ENCODE results near the gene ZC3HAV1L.
A peak's percentile ranks its signal among the peaks of the same experiment; 100 is the strongest.
"Not testable (repeated sequence)": the region's sequence is repeated elsewhere in the genome, so short reads cannot be mapped to it uniquely, and the experiment has no call there.

Gene ZC3HAV1L, protein sequence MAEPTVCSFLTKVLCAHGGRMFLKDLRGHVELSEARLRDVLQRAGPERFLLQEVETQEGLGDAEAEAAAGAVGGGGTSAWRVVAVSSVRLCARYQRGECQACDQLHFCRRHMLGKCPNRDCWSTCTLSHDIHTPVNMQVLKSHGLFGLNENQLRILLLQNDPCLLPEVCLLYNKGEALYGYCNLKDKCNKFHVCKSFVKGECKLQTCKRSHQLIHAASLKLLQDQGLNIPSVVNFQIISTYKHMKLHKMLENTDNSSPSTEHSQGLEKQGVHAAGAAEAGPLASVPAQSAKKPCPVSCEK

DNA sequence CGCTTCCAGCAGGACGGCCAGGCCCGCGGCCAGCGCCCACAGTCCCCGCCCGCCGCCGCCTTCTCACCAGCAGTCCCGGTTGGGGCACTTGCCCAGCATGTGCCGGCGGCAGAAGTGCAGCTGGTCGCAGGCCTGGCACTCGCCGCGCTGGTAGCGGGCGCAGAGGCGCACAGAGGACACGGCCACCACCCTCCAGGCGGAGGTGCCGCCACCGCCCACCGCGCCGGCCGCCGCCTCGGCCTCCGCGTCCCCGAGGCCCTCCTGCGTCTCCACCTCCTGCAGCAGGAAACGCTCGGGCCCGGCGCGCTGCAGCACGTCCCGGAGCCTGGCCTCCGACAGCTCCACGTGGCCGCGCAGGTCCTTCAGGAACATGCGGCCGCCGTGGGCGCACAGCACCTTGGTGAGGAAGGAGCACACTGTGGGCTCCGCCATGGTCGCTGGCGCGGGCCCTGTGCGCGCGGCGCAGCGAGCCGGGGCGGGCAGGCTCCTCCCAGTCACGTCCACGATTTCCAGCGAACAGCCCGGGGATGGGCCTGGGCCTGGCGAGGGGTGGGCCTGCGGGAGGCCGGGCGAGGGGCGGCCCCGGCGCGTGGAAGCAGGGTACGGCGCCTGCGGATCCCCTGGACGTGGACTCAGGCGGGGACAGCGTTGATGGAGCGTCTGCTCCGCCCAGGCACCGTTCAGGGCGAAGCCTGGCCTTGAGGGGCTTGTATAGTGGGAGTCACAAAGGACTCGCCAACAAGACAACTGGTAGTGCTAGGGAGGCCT lies at the start of gene ZC3HAV1L:
Gene ZC3HAV1L, minus strand, starts transcription at position 457 of the 768 bp plus-strand sequence. Its CDS starts 25 bp downstream, at position 432.
- no peak for DNase-seq (ENCODE audit: low read depth in 2 of 2)

DNA sequence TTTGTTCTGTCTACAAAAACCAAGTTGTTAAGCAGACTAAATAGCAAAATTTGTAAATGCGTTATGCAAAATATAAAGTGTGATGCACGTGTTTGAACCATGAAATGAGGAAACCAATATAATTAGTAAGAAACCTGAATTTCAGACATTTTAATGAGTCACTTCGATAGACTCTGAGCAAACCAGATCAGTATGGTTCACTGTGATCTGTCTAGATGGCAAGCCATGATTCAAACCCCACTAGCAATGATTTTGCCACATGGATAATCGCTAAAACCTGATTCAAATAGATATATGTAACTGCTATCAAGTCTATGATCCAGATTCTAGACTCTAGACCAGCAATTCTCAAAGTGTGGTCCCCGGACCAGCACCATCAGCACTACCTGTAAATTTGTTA lies 48.9 kb upstream of the ZC3HAV1L start:
- DNase-seq (ENCODE audit: low read depth in 2 of 2): no peak

GRCh38 chr7:139081584-139081983 lies 45.7 kb upstream of the ZC3HAV1L start:
- DNase-seq (ENCODE audit: low read depth in 2 of 2): no peak

GRCh38 chr7:139080905-139081304 lies 45.1 kb upstream of the ZC3HAV1L start:
- no peak for DNase-seq (ENCODE audit: low read depth in 2 of 2)

- no peak for DNase-seq (ENCODE audit: low read depth in 2 of 2)
Observed at GRCh38 chr7:139079861-139080260, 44.0 kb upstream of the ZC3HAV1L start.

DNA sequence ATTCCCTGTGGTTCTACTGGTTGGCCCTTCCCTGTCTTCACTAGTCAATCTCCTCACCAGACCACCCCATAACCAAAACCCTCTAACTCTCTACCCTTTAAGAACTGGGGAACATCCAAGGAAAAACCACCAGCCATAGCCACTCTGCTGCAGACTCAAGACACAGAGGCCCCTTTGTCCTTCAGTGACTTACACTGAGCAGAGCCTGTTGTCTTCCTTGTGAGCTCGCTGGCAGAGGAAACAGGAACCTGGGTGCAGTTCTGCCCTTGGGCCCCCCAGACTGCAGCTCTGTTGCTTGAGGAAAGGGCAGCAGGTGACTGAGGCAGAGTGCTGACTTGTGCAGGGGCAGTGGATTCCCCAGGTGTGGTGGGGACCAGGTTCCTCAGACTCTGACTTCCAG lies 43.1 kb upstream of the ZC3HAV1L start:
- no peak for DNase-seq (ENCODE audit: low read depth in 2 of 2)

GRCh38 chr7:139078399-139078798 lies 42.6 kb upstream of the ZC3HAV1L start:
- no peak for DNase-seq (ENCODE audit: low read depth in 2 of 2)

DNA sequence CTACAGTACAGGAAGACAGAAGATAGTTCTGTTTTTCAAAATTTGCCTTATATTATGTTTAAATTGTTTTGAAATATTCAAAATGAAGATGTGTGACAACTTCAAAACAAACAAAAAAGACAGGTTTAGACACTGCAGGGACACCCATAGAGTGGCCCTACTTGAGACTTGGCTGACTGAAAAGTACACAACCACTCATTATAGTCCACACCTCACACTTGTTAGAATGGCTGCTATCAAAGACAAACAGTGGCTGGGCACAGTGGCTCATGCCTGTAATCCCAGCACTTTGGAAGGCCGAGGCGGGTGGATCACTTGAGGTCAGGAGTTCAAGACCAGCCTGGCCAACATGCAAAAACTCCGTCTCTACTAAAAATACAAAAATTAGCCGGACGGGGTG lies 41.9 kb upstream of the ZC3HAV1L start:
- DNase-seq (ENCODE audit: low read depth in 2 of 2): not testable (repeated sequence)

DNA sequence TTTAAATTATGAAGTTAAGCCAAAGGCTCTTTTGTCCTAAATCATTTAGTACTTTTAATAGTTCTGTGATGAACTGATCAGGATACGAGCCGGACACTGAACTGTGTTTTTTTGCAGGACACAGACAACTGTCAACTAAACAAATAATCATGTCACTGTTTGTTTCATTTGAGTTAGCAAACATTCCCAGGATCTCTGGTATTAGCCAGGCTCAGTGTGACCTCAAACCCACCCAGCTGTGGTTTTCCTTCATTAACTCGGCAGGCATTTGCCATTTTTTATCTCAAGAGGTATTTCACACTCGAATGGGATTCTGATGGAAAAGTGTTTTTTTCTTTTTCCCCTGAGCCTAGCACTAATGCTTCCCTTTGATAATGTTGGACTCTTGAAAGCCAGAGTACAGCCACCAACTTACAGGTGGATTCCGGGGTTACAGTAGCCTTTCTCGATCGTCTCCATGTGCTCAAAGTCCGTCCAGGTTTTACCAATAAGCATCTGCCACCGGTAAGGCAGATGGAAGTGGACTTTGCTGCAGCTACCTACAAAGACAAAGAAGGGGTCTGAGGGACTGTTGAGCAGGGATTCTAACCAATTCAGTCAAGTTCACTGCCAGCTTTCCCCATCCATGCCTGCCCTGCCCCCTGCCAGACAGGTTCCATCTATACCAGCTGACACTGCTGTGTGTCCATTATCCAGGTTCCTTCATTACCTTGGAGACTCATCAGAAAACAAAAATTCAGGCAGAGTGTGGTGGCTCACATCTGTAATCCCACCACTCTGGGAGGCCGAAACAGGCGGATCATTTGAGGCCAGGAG lies 40.2 kb upstream of the ZC3HAV1L start:
- DNase-seq (ENCODE audit: low read depth in 2 of 2): no peak

- DNase-seq (ENCODE audit: low read depth in 2 of 2): peak; percentile 40 to 48
Observed at GRCh38 chr7:139075031-139075652, 39.3 kb upstream of the ZC3HAV1L start.

DNA sequence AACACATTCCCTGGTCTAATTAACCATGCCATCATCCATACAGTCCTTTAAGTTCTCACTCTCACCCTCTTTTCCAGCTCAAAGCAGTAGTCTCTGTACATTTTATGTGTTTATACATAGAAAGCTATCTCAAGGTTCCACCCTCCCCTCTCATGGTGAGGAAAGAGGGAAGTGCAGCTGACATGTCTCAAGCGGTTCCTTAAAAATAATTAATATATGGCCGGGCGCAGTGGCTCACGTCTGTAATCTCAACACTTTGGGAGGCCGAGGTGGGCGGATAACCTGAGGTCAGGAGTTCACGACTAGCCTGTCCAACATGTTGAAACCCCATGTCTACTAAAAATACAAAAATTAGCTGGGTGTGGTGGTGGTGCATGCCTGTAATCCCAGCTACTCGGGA lies 37.0 kb upstream of the ZC3HAV1L start:
- no peak for DNase-seq (ENCODE audit: low read depth in 2 of 2)

GRCh38 chr7:139071680-139072079 lies 35.8 kb upstream of the ZC3HAV1L start:
- DNase-seq (ENCODE audit: low read depth in 2 of 2): no peak

- no peak for DNase-seq (ENCODE audit: low read depth in 2 of 2)
Observed at GRCh38 chr7:139068544-139069399, 32.9 kb upstream of the ZC3HAV1L start.

DNA sequence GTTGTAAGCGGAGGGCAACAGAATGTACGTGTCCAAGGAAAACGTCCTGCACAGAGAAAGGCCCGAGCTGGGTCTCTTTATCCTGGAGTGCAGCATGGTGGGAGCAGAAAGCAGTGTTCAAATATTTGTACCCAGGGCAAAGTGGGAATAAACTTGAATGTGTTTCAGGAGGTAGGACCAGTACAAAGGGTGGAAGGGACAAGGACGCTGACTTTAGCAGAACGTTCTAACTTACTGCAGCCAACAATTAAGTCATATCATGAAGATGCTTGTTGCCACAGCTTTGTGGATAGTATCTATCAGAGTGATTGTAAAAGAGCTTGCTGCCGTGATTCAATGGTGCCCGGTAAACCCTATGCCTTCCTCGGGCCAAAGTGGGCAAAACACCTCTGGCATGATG lies 30.5 kb upstream of the ZC3HAV1L start:
- no peak for DNase-seq (ENCODE audit: low read depth in 2 of 2)

DNA sequence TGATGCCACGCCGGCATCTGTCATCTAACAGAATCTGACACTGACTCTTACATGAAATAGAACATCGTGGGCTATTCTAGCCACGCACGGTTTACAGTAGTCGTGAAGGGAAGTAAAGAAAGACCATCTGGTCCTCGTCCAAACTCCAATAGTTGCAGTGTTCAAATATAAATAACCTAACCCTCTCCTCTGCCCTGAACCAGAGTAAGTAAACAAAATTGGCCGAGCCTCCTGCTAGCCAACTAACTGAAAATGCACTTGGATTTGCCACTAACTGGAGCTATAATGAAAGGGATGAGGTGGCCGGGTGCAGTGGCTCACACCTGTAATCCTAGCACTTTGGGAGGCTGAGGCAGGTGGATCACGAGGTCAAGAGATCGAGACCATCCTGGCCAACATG lies 29.5 kb upstream of the ZC3HAV1L start:
- DNase-seq (ENCODE audit: low read depth in 2 of 2): no peak

DNA sequence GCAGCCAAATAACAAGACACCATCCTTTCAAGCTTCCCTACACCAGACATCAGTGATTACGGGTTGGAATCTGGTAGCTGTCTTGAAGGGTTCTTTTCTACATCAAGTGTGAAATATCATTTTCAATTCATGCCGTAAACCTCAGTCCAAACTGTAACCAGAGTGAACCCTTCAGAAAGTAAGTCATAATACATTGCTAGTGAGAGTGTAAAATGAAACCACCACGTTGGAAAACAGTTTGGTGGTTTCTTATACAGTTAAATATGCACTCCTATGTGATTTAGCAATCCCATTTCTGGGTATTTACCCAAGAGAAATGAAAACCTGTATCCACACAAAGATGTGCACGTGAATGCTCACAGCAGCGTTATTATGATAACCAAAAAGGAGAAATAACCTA lies 25.6 kb upstream of the ZC3HAV1L start:
- DNase-seq (ENCODE audit: low read depth in 2 of 2): no peak

GRCh38 chr7:139060695-139061237 lies 24.9 kb upstream of the ZC3HAV1L start:
- no peak for DNase-seq (ENCODE audit: low read depth in 2 of 2)

GRCh38 chr7:139059905-139060304 lies 24.1 kb upstream of the ZC3HAV1L start:
- no peak for DNase-seq (ENCODE audit: low read depth in 2 of 2)

DNA sequence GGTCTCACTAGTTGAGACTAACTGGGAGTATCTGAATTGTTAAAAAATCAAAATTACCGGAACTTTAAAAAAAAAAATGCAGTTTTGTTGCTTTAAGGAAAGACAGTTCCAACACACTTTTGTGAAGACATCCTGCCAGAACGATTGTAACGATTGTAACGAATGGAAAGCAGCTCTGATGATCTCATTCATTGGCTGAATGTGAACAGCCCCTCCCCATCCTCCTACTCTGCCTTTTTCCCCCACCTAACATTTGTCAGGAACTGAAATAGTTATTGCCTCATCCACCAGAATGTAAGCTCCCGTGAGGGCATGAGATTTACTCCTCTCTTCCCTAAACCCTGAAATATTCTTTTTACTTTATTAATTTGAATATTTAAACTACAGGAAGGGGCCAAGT lies 23.1 kb upstream of the ZC3HAV1L start:
- no peak for DNase-seq (ENCODE audit: low read depth in 2 of 2)

- DNase-seq (ENCODE audit: low read depth in 2 of 2): no peak
Observed at GRCh38 chr7:139055674-139056073, 19.8 kb upstream of the ZC3HAV1L start.

GRCh38 chr7:139054656-139055055 lies 18.8 kb upstream of the ZC3HAV1L start:
- DNase-seq (ENCODE audit: low read depth in 2 of 2): not testable (repeated sequence)
